ENCODE measurements around the gene TSHR.

GRCh38 chr14:81028461-81028860 lies 73.0 kb downstream of the TSHR start:
- TF ChIP-seq CTCF (IDR thresholded peaks at IDR 0.05; ENCODE audit: low read depth, low read length, poor library complexity, severe bottlenecking) (no peak), EZH2phosphoT487 (IDR thresholded peaks at IDR 0.05; ENCODE audit: borderline replicate concordance, low read length) (no peak)

All from DOHH2 (cell line).